ENCODE measurements around the gene TMEM132D.

TMEM132D gene

GRCh38 chr12:129211862-129212630 lies 691.8 kb downstream of the TMEM132D start:
- Histone ChIP-seq H3K27me3 (ENCODE audit: insufficient read depth, low read length) (no peaks in the 10 kb centered on the region), H3K9ac (ENCODE audit: low read length) (no peak overlapping the region), H3K4me2 (ENCODE audit: low read length) (no peak overlapping the region), H3K36me3 (ENCODE audit: insufficient read depth, low read length) (no peaks in the 10 kb centered on the region), H3K9me3 (ENCODE audit: low read length) (no peaks in the 10 kb centered on the region), H3K4me1 (ENCODE audit: insufficient read depth, low read length, severe bottlenecking) (no peaks in the 10 kb centered on the region), H3K27ac (ENCODE audit: low read depth, low read length, poor library complexity, severe bottlenecking) (no peak overlapping the region), H2AFZ (ENCODE audit: low read length) (no peak overlapping the region), H3K79me2 (ENCODE audit: insufficient read depth, low read length) (no peaks in the 10 kb centered on the region), H4K20me1 (ENCODE audit: insufficient read depth, low read length) (no peaks in the 10 kb centered on the region), H3F3A (ENCODE audit: insufficient read depth, low read length) (no peaks in the 10 kb centered on the region), H3K9me2 (ENCODE audit: low read depth, low read length) (no peaks in the 10 kb centered on the region), H3K4me3 (ENCODE audit: low read depth, low read length, poor library complexity, severe bottlenecking) (no peak overlapping the region)
- TF ChIP-seq CTCF (IDR thresholded peaks at IDR 0.05; ENCODE audit: low read length) (no peak), EZH2 (IDR thresholded peaks at IDR 0.05; ENCODE audit: borderline replicate concordance, low read length) (no peak)

GRCh38 chr12:129208566-129208965 lies 695.3 kb downstream of the TMEM132D start:
- no peaks in the 10 kb centered on the region for H3K36me3 ChIP-seq (ENCODE audit: insufficient read depth, low read length)
- no peak overlapping the region for H3K27ac ChIP-seq (ENCODE audit: low read depth, low read length, poor library complexity, severe bottlenecking)
- H3K9me2 ChIP-seq (ENCODE audit: low read depth, low read length), result no peaks in the 10 kb centered on the region
- H3F3A ChIP-seq (ENCODE audit: insufficient read depth, low read length), result no peaks in the 10 kb centered on the region
- H3K9me3 ChIP-seq (ENCODE audit: low read length), result no peaks in the 10 kb centered on the region
- no peak overlapping the region for H3K4me2 ChIP-seq (ENCODE audit: low read length)
- no peak overlapping the region for H2AFZ ChIP-seq (ENCODE audit: low read length)
- no peaks in the 10 kb centered on the region for H3K27me3 ChIP-seq (ENCODE audit: insufficient read depth, low read length)
- no peaks in the 10 kb centered on the region for H3K4me1 ChIP-seq (ENCODE audit: insufficient read depth, low read length, severe bottlenecking)
- no peak overlapping the region for H3K9ac ChIP-seq (ENCODE audit: low read length)
- H3K4me3 ChIP-seq (ENCODE audit: low read depth, low read length, poor library complexity, severe bottlenecking), result no peak overlapping the region
- no peak for TF ChIP-seq CTCF (IDR thresholded peaks at IDR 0.05; ENCODE audit: low read length)
- TF ChIP-seq EZH2 (IDR thresholded peaks at IDR 0.05; ENCODE audit: borderline replicate concordance, low read length), result no peak
- no peaks in the 10 kb centered on the region for H3K79me2 ChIP-seq (ENCODE audit: insufficient read depth, low read length)
- H4K20me1 ChIP-seq (ENCODE audit: insufficient read depth, low read length), result no peaks in the 10 kb centered on the region

- Histone ChIP-seq H3K4me1 (ENCODE audit: insufficient read depth, low read length, severe bottlenecking) (no peaks in the 10 kb centered on the region), H3K9ac (ENCODE audit: low read length) (no peak overlapping the region), H3K9me2 (ENCODE audit: low read depth, low read length) (no peaks in the 10 kb centered on the region), H3F3A (ENCODE audit: insufficient read depth, low read length) (no peaks in the 10 kb centered on the region), H3K79me2 (ENCODE audit: insufficient read depth, low read length) (no peaks in the 10 kb centered on the region), H3K27ac (ENCODE audit: low read depth, low read length, poor library complexity, severe bottlenecking) (no peak overlapping the region), H3K27me3 (ENCODE audit: insufficient read depth, low read length) (no peaks in the 10 kb centered on the region), H2AFZ (ENCODE audit: low read length) (no peak overlapping the region), H4K20me1 (ENCODE audit: insufficient read depth, low read length) (no peaks in the 10 kb centered on the region), H3K4me3 (ENCODE audit: low read depth, low read length, poor library complexity, severe bottlenecking) (no peak overlapping the region), H3K4me2 (ENCODE audit: low read length) (no peak overlapping the region), H3K9me3 (ENCODE audit: low read length) (no peaks in the 10 kb centered on the region), H3K36me3 (ENCODE audit: insufficient read depth, low read length) (no peaks in the 10 kb centered on the region)
- TF ChIP-seq EZH2 (IDR thresholded peaks at IDR 0.05; ENCODE audit: borderline replicate concordance, low read length) (no peak), CTCF (IDR thresholded peaks at IDR 0.05; ENCODE audit: low read length) (no peak)
Observed at GRCh38 chr12:129207084-129207483, 696.7 kb downstream of the TMEM132D start.
